Fibroblast of skin of left quadriceps (primary cell): ENCODE data around the gene AP3B1.

Experiments used
- DNase-seq, 2 experiments: peaks; one replicate each; pipeline ENCODE4 v3.0.0-alpha.2; 2013; ENCODE audit warnings: low read depth in 2 of 2

AP3B1 gene

DNA sequence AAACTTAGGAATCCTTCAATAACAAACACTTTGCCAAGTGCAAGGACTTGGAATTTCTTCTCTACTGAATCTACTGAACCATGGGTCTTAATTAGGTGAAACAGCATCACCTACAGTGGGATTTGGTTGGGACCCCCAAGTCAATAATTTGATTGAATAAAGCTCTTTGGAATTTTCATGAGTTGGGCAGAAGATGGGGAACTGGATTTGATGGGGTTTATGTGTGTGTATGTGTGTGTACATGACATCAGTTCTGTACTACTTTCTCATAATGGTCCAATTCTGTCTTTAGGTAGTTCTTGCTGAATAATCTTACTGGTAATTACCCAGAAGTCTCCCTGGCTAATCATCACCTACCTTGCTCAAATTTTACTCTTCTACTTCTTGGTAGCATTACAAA, 319.9 kb downstream of the AP3B1 start:
- no peak for DNase-seq

DNA sequence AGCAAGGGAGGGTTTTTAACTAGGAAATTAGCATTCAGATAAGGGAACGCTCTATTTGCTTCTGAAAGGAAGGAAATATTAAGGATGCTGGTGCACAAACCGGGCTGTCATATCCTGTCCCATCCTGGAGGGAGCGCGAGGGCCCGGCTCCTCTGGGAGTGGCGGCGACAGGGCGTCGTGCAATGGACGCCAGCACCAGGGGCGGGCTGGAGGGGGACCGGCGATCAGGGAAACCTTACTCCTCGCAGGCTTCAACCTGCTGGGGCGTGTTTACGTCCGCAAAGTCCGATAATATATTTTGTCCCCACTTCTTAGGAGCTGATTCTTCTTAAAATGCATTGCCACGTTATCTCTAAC, 321.3 kb downstream of the AP3B1 start:
- no peak for DNase-seq

DNA sequence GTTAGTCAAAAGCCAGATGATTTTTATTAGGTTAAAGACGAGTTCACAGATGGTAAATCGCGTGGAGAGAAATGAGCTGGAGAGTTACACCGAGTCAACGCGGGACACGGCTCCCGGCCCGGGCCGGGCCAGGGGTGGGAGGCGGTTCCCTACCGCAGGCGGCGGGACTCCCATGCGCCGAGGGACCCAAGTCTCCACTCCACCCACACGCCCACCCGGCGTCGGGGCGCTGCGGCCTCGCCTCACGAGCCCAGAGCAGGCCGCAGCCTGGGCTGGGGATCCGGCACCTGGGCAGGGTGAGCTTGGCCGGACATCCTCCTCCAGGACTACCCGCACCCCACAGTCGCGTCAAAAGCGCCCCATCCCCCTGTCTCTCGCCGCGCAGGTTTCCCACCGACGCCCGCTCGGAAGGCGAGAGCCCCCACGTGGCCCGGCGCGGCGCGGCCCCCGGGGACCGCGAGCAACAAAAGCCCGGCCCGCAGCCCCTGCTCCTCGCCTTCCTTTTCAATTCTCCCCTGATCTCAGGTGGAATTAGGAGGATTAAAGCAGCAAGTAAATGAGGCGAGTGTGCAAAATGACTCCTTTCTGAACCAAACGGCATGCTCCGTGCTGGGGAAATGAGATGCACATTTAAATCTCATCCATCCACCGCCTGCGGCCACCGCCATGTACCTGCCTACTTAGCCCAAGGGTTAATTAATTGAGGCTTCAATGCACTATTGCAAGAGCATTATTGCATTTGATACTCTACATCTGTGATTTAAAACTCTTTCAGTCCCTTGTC, 321.8 kb downstream of the AP3B1 start:
- DNase-seq: no peak

DNA sequence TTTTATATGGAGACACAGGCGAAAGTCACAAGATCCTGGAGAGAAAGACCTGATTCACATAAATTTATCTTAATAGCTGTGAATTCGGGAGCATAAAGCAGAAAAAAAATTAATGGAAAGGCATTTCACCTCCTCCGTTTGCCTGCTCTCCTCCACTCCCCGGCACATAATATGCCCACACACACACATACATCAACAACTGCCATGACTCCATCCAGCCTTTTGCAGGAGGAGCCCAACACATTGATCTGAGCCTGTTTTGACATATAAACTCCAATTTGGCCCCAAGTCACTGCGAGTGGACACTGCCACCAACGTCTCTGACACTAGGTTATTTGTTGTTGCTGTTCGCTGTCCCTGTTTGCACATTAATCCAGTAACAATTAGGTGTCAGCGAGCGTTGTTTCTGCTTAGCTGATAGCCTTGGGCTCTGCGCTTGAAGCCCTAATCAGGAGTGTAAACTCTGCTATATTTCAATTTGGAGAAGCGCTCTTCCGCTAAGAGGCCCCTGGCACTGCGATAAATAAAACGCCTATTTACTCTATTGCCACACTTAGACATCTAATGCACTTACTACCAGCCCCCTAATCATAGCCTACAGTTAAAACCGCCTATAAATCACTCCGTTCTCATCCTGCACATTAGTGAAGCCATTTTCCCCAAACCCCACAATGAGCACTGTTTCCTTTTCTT, 322.6 kb downstream of the AP3B1 start:
- DNase-seq: no peak

DNA sequence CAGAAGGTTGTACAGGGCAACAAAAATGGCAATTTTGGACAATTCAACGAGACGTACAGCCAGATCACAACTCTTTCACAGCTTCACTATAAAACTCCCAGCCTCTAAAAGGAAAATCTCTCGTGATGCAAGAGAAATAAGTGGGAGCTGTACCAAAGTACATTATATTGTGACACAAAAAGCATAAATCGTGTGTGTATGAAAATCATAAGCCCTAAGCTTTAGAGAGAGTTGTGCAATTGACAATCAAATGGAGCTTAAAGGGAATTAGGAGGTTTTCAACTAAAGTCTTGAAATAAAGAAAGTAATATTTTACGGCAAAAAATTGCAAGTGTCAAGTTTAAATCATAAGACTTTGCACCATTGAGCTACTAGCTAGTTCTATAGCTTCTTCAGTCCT, 323.6 kb downstream of the AP3B1 start:
- no peak for DNase-seq

DNA sequence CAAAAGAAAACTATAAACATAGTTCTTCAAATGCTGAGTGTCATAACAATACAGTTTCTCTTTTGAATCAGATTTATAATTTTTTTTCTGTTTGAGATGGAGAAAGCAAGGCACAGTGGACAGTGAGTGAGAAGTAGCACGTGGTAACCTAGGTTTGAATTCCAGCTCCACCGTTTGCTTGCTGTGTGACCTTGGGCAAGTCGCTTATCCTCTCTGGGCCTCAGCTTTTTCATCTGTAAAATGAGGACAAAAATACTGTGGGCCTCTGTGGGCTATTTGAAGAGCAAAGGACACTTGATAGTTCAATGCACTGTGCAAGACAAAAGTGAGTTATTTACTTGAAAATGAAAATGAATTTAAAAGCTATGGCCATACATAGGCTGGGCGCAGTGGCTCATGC, 330.7 kb downstream of the AP3B1 start:
- no peak for DNase-seq

DNA sequence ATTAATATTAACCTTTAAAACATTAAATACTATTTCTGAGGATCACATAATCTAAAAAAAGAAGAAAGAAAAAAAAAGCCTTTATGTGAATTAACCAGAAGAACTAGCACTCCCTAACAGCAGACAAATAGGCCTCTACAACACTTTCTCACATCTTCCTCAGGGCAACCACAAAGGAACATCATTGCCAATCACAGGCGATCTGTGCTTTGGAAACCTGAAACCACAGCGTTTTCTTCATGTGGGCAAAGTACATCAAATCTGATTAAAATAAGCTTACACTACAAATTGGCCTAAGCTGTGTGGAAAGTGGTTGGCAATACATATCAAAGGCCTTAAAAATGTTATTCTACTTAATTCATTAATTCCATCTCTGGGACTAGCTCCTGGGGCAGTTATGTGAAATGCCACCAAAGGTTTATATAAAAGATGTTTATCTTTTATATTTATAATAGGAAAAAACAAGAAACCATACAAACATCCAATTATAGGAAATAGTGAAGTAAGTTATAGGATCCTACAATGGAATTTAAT, 333.6 kb downstream of the AP3B1 start:
- no peak for DNase-seq

DNA sequence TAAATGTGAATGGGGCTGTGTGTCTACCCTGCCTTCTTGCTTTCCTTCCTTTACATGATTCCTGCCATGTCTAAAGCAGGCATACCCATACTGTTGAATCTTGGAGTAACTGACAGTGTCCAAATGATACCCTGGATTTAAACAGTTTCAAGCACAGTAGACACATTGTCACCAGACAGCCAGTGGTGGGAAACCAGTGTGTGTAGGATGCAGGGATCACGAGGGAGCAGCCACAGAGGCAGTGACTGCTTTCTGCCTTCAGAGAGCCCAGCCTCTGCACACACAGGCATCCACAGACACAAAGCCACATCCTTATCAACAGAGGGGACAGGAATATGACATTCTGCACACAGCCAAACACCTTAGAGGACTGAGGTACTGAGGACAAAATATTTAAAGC, 334.2 kb downstream of the AP3B1 start:
- DNase-seq: no peak

DNA sequence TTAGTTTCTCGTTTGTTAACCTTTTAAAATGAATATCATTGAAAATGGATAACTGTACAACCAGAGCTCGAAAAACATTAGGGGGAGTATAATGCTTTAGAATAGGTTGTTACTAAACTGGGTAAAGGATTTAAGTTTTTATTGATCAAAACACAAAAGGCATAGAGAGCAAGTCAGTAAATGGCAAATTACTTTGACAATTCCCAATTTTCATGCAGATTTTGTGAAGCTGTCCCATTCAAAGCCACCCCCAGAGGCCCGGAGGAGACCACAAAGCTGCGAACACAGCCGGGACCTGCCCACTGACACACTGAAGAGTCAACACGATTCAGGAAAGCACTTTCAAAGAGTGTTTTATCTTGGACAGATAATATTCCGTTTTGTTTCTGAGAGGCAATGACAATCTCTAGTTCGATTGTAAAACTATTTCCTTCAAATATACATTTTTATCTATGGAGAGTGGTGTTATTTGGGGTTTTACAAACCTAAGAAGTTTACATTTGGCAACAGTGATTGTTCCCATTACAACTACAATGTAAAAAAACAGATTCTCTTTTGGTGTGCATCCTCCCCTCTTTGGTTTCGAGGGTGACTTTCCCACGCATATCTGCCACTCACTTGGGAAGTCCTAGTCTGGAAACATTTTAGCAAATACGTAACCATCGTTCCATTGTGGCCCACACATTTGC, 335.7 kb downstream of the AP3B1 start:
- DNase-seq: no peak

DNA sequence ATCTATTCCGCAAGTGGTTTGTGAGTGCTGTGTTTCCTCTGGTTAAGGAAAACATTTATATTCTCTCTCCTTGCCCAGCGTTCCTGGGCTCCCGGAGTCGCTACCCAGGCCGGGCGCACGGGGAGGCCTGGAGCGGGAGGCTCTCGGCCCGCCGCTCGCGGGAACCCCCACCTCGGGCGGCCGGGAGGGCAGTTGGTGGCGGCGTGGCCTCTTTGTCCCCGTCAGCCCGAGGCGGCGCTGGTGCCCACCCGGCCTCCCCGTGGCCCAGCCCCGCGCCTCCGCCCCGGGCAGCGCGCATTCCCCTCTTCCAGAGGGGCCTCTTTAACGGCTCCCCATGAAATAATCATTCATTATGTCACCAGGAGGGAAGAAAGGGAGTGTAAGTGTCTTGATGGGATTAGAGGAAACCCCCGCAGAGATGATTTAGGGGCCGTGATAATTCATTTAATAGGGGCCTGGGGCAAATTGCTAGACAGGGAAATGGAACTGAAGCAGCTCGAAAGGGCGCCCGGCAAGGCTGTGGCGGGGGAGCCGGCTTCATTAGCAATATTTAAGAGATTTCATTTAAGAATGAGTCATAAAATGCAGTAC, 336.5 kb downstream of the AP3B1 start:
- no peak for DNase-seq

DNA sequence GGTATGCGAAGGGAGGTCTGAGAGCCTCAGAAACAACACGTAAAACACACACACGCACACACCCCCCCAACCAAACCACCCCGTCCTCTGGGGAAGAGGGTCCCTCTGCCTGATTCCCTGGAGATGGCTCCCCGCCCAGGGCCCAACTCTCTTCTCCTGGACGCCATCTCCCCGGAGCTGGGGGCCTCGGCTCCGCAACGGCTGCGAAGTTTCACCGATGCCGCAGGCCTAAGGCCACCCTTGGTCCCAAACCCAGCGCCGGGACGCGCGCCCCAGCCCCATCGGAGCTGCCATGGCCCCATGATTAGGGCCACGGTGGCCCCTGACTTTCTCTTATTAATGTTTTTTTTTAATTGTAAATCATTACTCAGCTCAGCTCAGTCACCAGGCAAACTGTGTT, 337.0 kb downstream of the AP3B1 start:
- DNase-seq: no peak

DNA sequence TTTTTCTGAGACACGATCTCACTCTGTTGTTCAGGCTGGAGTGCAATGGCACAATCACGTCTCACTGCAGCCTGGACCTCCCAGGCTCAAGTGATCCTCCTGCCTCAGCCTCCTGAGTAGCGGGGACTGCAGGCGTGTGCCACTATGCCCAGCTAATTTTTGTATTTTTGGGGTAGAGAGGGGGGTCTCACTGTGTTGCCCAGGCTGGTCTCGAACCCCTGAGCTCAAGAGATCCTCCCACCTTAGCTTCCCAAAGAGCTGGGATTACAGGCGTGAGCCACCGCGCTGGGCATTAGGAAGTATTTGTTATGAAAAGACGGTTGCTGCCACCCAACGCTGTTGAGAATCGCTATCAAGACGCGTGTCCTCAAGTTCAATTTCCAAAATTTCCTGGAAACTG, 337.4 kb downstream of the AP3B1 start:
- no peak for DNase-seq

DNA sequence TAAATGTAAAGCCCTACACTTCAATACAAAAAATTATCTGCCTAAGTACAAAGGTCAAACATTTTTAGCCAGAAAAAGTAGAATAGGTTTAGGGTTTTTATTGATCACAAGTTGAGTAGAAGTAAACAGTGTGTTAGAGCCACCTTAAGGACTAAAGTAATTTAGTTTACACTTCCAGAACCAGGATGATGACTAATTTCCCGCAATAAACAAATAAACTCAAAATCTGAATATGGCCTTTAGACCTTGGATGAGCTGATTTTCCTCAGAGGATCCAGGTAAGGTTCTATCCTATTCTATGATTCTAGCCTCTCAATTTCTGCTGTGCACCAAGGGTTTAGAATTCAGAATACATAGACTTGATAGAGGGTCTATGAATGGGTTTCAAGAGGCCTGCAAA, 338.9 kb downstream of the AP3B1 start:
- no peak for DNase-seq

DNA sequence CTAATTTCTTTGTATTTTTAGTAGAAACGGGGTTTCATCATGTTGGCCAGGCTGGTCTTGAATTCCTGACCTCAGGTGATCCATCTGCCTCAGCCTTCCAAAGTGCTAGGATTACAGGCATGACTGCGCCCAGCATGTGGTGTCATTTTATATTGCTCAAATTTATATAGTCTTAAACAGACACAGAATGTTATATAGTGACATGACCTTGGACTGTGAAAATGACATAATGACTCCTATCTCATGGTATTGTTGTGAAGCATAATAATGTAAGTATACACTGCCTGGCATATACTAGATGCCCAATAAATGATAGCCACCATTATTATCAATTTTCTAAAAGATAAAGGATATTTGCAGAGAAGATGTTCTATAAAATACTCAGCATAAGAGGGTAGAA, 341.1 kb downstream of the AP3B1 start:
- DNase-seq: no peak

DNA sequence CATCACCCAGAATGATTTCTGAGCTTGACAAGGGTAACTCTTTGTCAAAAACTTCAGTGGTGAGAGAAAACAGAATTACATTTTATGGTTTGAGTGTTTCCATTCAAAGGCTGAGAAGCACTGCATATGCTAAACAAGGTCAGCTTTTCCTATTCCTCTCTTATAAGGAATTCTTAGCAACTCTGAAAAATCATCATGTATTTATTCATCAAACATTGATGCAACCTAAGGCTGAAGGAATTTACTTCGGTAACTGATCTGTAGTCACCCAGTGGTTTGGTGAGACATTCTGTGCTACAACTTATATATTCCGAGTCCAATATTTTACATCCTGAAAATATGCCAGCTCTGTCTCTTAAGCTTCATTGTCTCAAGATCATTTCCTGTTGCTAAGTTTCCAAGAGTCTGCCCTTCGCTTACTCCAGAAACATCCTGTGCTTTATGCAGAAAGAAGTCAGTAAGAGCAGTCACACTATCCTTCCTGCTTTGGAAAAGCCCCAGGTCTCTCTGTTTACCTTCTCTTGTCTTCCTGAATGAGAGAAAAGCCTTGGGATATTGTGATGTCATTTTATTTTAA, 341.8 kb downstream of the AP3B1 start:
- DNase-seq: peak in 1 of 2 experiments; percentile 16
